HG02798 (cell line): ENCODE measurements around the gene TMPRSS7.

Experiments
- ATAC-seq: cut with Tn5 transposase; IDR thresholded peaks from one replicate; pipeline ENCODE4 v1.9.1; 2021; ENCODE audit warnings: mild to moderate bottlenecking; ENCODE audit not compliant: unreplicated experiment, poor library complexity

TMPRSS7 gene

GRCh38 chr3:112090887-112091586, 56.5 kb downstream of the TMPRSS7 start:
- no peak for ATAC-seq

- no peak for ATAC-seq
Observed at GRCh38 chr3:112092496-112093179, 58.1 kb downstream of the TMPRSS7 start.

DNA sequence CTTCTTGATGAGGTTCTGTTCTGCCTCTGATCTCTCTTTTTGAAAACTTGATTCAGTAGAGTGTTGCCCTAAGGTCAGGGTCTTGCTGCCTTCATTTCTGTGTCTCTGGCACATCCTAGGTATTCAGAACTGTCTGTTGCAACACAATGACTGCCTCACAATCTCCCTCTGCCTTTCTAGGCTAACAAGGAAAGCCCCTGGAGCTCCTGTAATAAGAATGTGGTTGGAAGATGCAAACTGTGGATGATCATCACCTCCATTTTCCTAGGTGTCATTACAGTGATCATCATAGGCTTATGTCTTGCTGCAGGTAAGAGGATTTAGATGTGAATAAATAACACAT, 58.6 kb downstream of the TMPRSS7 start:
- no peak for ATAC-seq

DNA sequence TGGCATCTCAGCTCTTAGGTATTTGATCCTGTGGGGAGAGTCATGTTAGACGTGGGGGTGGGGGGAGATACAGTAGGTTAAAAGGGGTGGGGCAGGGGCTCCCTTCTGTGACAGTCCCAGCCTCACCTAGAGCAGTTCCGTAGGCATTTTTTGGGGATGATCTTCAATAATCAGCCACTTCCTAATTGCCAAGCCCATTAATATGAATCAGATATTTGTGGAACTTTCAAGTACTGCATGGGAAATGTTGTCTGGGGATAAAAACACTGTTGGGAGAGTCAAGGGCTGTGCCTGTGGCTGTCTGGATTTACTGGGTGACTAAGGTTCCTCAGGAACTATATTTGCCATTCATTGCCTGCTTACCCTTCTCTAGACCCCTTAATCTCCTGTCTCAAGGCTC, 61.2 kb downstream of the TMPRSS7 start:
- ATAC-seq: no peak

DNA sequence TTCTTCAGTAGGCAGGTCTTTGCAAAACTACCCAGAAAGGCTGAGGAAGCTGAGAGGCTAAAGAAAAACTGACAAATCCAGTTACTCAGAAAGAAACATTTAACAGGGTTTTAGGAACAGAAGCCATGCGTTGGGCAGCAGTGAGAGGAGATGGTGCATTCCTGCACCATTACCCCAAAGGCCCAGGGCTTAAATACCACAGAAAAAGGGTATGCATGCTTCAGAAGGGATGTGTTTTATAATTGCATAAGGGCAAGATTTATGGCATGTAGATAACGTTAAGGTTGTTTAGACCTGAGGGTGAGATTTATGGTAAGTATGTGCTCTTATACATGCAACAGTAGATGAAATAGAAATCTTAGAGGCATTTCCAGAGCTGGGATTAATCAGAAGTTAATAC, 61.6 kb downstream of the TMPRSS7 start:
- no peak for ATAC-seq

GRCh38 chr3:112097378-112097777, 62.8 kb downstream of the TMPRSS7 start:
- peak; percentile 69 for ATAC-seq

DNA sequence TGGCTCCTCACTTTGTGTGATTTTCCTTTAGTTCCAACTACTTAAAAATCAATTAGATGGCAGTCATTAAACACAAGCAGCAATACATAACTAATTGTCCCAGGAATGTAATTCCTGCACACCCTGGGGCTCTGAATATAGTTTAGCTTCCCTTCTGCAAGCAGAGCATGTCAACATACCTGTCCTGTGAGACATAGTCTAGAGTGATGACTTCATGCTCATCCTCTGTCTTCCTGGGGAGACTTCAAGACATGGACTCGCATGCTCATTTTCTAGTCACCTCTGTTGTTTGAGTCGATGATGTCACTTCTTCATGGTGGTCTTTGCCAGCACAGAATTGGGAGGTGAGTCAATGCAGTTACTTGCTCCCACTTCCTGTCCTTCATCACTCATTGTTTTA, 67.4 kb downstream of the TMPRSS7 start:
- ATAC-seq: no peak

- ATAC-seq: no peak
Observed at GRCh38 chr3:112104774-112105173, 70.2 kb downstream of the TMPRSS7 start.

GRCh38 chr3:112109322-112109721, 74.8 kb downstream of the TMPRSS7 start:
- ATAC-seq: no peak

DNA sequence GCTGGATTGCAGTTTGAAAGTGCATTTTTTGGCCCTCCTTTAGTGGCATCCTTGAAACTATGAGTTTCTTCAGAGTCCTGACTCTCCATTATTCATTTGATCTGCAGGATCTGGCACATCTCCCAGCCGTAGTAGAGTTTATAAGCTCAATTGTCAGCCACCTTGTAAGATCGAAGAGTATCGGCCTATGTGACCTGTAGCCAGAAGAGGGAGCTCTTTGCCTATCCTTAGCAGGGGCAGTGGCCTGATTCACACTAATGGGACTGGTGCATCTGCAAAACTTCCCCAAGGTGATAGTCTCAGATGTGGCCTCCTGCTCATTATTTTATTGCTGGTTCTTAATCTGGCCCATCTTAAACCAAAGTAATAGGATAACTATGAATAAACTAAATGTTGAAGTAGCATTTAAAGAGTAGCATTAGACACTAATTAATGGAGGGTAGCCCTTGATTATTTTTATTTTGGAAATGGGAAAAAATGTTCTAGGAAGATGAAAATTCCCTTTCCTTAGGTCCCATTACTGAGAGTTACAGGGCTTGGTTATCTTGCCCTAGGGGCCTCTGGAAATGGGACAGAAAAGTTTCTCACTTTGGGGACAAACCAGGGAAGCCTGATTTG, 77.4 kb downstream of the TMPRSS7 start:
- ATAC-seq: peak; percentile 60

DNA sequence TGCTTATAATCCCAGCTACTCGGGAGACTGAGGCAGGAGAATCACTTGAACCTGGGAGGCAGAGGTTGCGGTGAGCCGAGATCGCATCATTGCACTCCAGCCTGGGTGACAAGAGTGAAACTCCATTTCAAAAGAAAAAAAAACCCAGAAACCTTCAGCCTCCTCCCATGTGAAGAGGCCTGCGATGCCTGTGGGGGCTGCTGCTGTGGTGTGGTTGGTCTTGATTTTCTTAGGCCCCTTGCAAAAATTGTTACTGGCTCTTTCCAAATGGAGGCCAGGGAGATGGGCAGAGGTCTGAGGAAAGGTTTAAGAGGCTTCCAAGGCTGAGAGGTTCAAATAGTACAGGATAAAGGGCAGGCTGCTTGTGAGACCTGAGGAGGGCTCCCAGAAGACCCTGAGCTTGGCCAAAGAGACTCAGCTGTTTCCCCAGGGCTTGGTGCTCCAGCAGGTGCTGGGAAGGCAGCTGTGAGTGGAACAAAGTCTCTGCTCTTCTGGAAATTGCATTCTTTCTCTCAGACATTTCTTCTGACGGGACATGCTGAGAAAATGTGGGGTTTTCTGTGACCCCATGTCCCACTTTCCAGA, 80.1 kb downstream of the TMPRSS7 start:
- peak; percentile 26 for ATAC-seq

DNA sequence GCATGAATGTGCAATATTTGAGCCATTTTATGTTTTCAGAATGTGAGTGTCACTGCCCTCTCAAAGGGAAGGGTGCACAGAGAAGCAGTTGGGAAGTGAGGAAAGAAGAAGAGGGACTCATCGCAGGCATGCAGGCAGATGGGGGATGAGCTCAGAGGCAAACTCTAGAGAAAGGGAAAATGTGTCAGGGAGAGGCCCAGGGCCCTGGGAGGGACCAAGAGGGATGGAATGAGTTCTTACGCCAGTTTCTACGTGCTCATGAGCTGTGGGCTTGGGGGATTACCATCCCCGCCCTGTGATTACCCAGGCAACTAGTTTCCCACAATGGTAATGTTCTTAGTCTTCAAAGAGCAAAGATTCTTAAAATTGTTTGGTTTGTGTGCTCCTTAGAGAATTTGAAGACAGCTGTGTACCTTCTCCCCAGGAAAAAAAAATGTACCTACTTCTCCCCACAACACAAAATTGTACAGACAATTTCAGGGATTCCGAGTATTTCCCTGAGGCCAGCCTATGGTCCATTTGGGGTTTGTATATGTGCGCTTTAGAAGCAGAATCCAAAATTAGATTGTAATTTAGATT, 80.7 kb downstream of the TMPRSS7 start:
- peak; percentile 43 for ATAC-seq

- peak; percentile 16 for ATAC-seq
Observed at GRCh38 chr3:112115806-112116383, 81.4 kb downstream of the TMPRSS7 start.

DNA sequence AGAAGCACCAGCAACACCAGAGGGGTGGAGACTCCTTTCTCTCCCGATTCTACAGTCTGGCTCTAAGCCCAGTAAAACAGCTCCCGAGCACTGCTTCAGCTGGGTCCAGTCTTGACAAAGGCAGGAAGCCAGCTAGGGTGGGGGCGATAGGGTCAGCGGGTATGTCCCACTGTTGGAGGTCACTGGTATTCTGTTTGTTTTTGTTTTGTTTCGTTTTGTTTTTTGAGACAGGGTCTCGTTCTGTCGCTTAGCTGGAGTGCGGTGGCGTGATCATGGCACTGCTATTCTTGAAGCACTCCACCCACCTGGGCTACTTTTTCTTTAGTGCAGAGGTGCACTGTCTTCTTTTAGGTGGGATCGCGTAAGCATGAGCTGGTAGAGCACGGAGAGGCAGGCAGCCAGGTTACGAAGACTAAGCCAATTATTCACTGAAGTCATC, 82.2 kb downstream of the TMPRSS7 start:
- ATAC-seq: no peak

DNA sequence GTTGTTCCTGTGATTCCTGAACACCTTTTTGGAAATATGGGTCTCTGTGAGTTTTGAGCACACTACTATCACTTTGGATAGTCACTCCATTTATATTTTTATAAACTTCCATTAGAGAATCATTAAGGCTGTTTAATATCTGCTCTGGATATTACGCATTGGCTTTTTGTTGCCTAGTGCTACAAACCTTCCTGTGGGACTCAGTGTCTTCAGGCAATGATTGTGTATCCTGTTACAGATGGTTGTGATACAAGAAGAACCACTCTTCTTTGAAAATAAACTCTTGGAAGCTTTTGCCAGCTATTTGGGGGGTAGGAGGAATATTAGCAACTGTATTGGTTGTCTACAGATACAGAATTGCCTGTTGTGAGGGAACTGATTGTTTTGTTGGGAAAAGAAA, 82.9 kb downstream of the TMPRSS7 start:
- no peak for ATAC-seq

DNA sequence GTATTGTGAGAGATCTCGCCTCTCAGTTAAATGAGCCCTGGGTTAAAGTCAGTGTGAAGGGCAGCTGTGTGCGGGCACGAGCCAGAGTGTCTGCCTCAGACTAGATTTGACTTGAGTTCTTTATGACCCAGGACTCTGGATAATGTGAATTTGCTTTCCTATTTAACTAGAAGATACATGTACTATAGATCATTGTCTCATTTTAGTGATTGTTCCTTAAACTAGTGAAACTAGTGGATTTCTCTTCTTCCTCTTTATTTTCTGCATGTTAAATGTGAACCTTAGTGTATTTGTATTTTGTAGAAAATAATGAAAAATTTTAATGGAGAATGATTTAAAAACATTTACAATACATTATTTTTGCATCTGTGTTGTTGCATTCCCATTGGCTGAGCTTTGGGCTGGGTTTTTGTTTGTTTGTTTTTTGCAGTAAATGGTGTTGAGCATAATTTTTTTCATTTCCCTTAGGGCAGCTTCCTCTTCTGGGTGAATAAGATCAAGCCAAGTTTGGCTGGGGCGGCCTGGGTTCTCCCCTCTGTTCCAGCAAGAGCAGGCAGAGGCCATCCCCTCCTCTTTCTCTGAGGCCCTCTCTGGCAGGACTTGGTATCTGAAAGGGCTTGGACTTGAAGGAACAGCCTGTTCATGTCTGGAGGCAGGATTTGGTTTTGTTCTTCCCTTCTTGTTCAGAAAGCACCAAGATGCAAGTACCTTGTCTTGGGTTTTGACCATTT, 83.5 kb downstream of the TMPRSS7 start:
- no peak for ATAC-seq

- peak; percentile 24 for ATAC-seq
Observed at GRCh38 chr3:112119962-112120836, 85.7 kb downstream of the TMPRSS7 start.

DNA sequence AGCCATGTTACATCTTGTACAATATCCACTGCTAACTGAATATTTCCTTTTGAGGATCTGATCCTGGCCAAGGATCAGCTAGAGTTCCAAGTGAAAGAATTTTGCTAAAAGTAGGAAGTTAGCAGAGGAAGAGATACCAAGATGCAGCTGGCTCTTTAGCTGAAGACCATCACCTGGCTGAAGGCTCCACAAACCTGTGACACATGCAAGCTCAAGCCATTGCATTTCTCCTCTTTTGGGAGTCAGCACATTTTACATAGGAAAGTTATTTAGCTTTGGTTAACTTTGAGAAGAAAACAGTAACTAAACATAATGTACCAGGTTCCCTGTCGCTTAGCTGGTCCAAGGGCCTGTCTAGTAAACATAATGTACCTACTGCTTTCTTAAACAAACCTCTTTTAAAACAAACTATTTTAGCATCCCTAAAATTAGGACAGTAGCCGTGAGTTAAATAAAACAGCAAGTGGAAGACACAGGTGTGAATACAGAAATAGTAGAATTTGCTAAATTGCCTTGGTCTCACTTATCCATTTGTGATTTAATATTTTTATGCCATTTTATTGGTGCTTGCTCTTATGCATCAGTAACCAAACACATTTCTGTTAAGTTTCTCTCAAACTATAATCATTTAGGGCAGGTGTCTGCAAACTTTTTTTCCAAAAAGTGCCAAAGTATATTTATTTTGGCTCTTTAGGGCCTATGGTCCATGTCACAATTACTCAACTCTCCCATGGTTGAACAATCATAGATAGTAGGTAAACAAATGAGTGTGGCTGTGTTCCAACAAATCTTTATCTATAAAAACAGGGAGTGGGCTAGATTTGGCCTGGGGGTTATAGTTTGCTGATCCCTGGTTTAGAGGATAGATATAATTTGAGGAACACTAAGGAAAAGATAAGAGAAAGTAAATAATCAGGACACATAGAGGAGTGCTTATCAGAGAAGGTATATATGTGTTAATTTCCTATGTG, 87.3 kb downstream of the TMPRSS7 start:
- no peak for ATAC-seq
